GM13977 (cell line): Measurements from ENCODE around the gene CLBA1.

Experiments used
- DNase-seq: peaks from one replicate; pipeline ENCODE4 v3.0.0; 2012; ENCODE audit warnings: low spot score
- CTCF ChIP-seq: IDR thresholded peaks from 2 replicates; pipeline ENCODE4 v1.5.1; 2012; ENCODE audit warnings: mild to moderate bottlenecking, control low read depth; ENCODE audit not compliant: insufficient read depth; ENCODE audit errors: extremely low read depth, missing control alignments
- in situ Hi-C: fragments of 300-500 bp; cut with MboI; formaldehyde crosslinking; loops from one replicate; pipeline ENCODE4 v1.12.0; 2022; ENCODE audit warnings: low sequenced_read_pairs, low pct_unique_long_range_greater_than_20kb, mixed read lengths, inconsistent platforms; ENCODE audit not compliant: unreplicated experiment

The CLBA1 gene

GRCh38 chr14:104977008-104977680, 8.4 kb upstream of the CLBA1 start:
- no peak for DNase-seq
- no peak for TF ChIP-seq CTCF
- in situ Hi-C loops = no loop called here

- peak; percentile 79 for DNase-seq
- in situ Hi-C loops = no loop called here
- TF ChIP-seq CTCF = no peak
Observed at GRCh38 chr14:104977681-104978653, 7.6 kb upstream of the CLBA1 start, which contains the start of gene AHNAK2. Gene AHNAK2, minus strand, starts transcription at chr14:104978374. Its CDS starts 137 bp downstream, at chr14:104978237.

- in situ Hi-C loops = no loop called here
- DNase-seq = no peak
- TF ChIP-seq CTCF = no peak
Observed at GRCh38 chr14:104978746-104979691, 6.6 kb upstream of the CLBA1 start.

GRCh38 chr14:104979758-104980610, 5.6 kb upstream of the CLBA1 start:
- TF ChIP-seq CTCF = no peak
- DNase-seq = no peak
- in situ Hi-C loops = loop anchor here (5.0 kb wide), 1 partner anchor 62 kb away; no protein-coding TSS in a partner anchor

- in situ Hi-C loops = loop anchor here (5.0 kb wide), 1 partner anchor 61 kb away; no protein-coding TSS in a partner anchor
- no peak for TF ChIP-seq CTCF
- DNase-seq = no peak
Observed at GRCh38 chr14:104980611-104981531, 4.7 kb upstream of the CLBA1 start.
